NT2/D1 (cell line): ENCODE data around the gene FAM193A.

ENCODE experiments used
- SUZ12 ChIP-seq: IDR thresholded peaks from 2 replicates; pipeline ENCODE4 v1.6.1; 2011; ENCODE audit not compliant: insufficient read length, insufficient read depth; ENCODE audit errors: extremely low read depth
- YY1 ChIP-seq: IDR thresholded peaks from 2 replicates; pipeline ENCODE4 v1.6.1; 2011; ENCODE audit not compliant: insufficient read length, insufficient read depth

- TF ChIP-seq YY1, result no peak
- no peak for TF ChIP-seq SUZ12
Measured at GRCh38 chr4:2489841-2490552, 46.5 kb upstream of the FAM193A start.
